HCT116 (cell line): ENCODE results near the gene MINK1. TPM values are rescaled to one million over a fixed set of nuclear protein-coding genes. Genes with fewer than 3 reads are reported as not detected.

Experiments used
- ATAC-seq: fragments of 200-7000 bp; cut with Tn5 transposase; 2 replicates; pipeline ENCODE4 v1.9.1; 2020; ENCODE audit warnings: mild to moderate bottlenecking, moderate library complexity
- BruUV-seq: library from RNA; stranded (reverse); fragments of 400-500 nt; replicated peaks from 2 replicates; lab custom pipeline; 2021; lab: Mats Ljungman, UMichigan
- CTCF ChIA-PET: fragments of 300-600 bp; sonication (Branson Sonifier 250); formaldehyde crosslinking; loops from one replicate; lab custom pipeline; 2021; ENCODE audit warnings: antibody characterized with exemption; lab: Charles Lee
- POLR2A ChIA-PET: fragments of 300-600, 350-600 bp; sonication (Branson Sonifier 250); formaldehyde crosslinking; loops from one replicate; lab custom pipeline; 2021; ENCODE audit warnings: antibody characterized with exemption; lab: Charles Lee
- RAD21 ChIA-PET, 2 experiments: fragments of 300-600 bp; sonication (Branson Sonifier 250); formaldehyde crosslinking; loops; one replicate each; lab custom pipeline; 2023; ENCODE audit warnings: low total read pairs in 2 of 2; ENCODE audit not compliant: uncharacterized antibody in 2 of 2, unreplicated experiment in 2 of 2, low non-redundant PET in 1 of 2; lab: Charles Lee
- DNase-seq: peaks from one replicate; pipeline ENCODE4 v3.0.0-alpha.2; 2010; ENCODE audit warnings: low read depth, low spot score
- H2AFZ ChIP-seq: fragments of 200-600 bp; shearing (Covaris generic), sonication (generic); 2 replicates; pipeline ENCODE4 v1.6.1; 2017; ENCODE audit warnings: low read depth, mixed run types, mixed read lengths, antibody characterized with exemption, low read length; ENCODE audit not compliant: poor library complexity, severe bottlenecking
- H3K27ac ChIP-seq: 2 replicates; pipeline ENCODE4 v1.5.1; 2012; ENCODE audit warnings: low read depth, low read length
- H3K27me3 ChIP-seq: fragments of 200-600 bp; sonication (generic); 2 replicates; pipeline ENCODE4 v1.6.1; 2016; ENCODE audit warnings: mixed run types, low read length, mixed read lengths; ENCODE audit not compliant: insufficient read depth
- H3K36me3 ChIP-seq, 2 experiments: fragments of 200-500 bp in 1 of 2; fragments of 200-600 bp in 1 of 2; sonication (Bioruptor generic) in 1 of 2; sonication (generic) in 1 of 2; 2 replicates each; pipeline versions ENCODE4 v1.5.1 to v1.6.1; 2014 to 2016; ENCODE audit warnings: low read length in 2 of 2, inconsistent platforms in 1 of 2, mixed read lengths in 1 of 2, mixed run types in 1 of 2; ENCODE audit not compliant: insufficient read depth in 2 of 2, control insufficient read depth in 1 of 2
- H3K4me1 ChIP-seq, 2 experiments: fragments of 200-600 bp in 1 of 2; sonication (generic) in 1 of 2; 2 replicates each; pipeline versions ENCODE4 v1.5.1 to v1.6.1; 2012 to 2017; ENCODE audit warnings: low read length in 2 of 2, inconsistent platforms in 1 of 2, mild to moderate bottlenecking in 1 of 2, mixed read lengths in 1 of 2, mixed run types in 1 of 2, moderate library complexity in 1 of 2; ENCODE audit not compliant: insufficient read depth in 2 of 2, control insufficient read depth in 1 of 2
- H3K4me2 ChIP-seq: fragments of 200-600 bp; sonication (generic); 2 replicates; pipeline ENCODE4 v1.6.1; 2017; ENCODE audit warnings: mixed run types, low read length, mixed read lengths
- H3K4me3 ChIP-seq, 2 experiments: fragments of 200-600 bp in 1 of 2; sonication (generic) in 1 of 2; replicated peaks in 1 of 2; 2 replicates each; pipeline ENCODE4 v1.5.1; 2011 to 2016; ENCODE audit warnings: low read length in 2 of 2, control low read depth in 1 of 2, low read depth in 1 of 2, mild to moderate bottlenecking in 1 of 2, mixed read lengths in 1 of 2, mixed run types in 1 of 2
- H3K79me2 ChIP-seq: fragments of 200-600 bp; sonication (generic); 2 replicates; pipeline ENCODE4 v1.6.1; 2017; ENCODE audit warnings: mild to moderate bottlenecking, mixed run types, low read length, moderate library complexity, mixed read lengths; ENCODE audit not compliant: insufficient read depth
- H3K9ac ChIP-seq: fragments of 200-600 bp; sonication (generic); 2 replicates; pipeline ENCODE4 v1.6.1; 2016; ENCODE audit warnings: low read length, mixed read lengths
- H3K9me2 ChIP-seq: fragments of 200-600 bp; sonication (generic), shearing (Covaris generic); 2 replicates; pipeline ENCODE4 v1.6.1; 2017; ENCODE audit warnings: mixed run types, mild to moderate bottlenecking, moderate library complexity; ENCODE audit not compliant: insufficient read depth
- H3K9me3 ChIP-seq, 2 experiments: fragments of 200-500 bp in 1 of 2; fragments of 200-600 bp in 1 of 2; sonication (Bioruptor generic) in 1 of 2; sonication (generic) in 1 of 2; 2 replicates each; pipeline ENCODE4 v1.6.1; 2014 to 2017; ENCODE audit warnings: low read length in 2 of 2, mixed read lengths in 2 of 2, inconsistent platforms in 1 of 2, low read depth in 1 of 2, mild to moderate bottlenecking in 1 of 2, mixed run types in 1 of 2, moderate library complexity in 1 of 2; ENCODE audit not compliant: control insufficient read depth in 1 of 2, insufficient read depth in 1 of 2
- H4K20me1 ChIP-seq: fragments of 200-600 bp; sonication (generic), shearing (Covaris generic); 2 replicates; pipeline ENCODE4 v1.6.1; 2017; ENCODE audit warnings: mixed run types, mild to moderate bottlenecking, moderate library complexity; ENCODE audit not compliant: insufficient read depth
- CBX3 ChIP-seq: IDR thresholded peaks from 2 replicates; pipeline ENCODE4 v1.6.1; 2012; ENCODE audit warnings: low read depth
- CEBPB ChIP-seq: IDR thresholded peaks from 2 replicates; pipeline ENCODE4 v1.6.1; 2012; ENCODE audit warnings: low read depth
- EGR1 ChIP-seq: IDR thresholded peaks from 2 replicates; pipeline ENCODE4 v1.6.1; 2012; ENCODE audit warnings: low read depth
- ELF1 ChIP-seq: IDR thresholded peaks from 2 replicates; pipeline ENCODE4 v1.6.1; 2012; ENCODE audit warnings: low read depth, borderline replicate concordance
- EZH2 ChIP-seq: fragments of 200-600 bp; sonication (generic); IDR thresholded peaks from 2 replicates; pipeline ENCODE4 v1.6.1; 2017; ENCODE audit warnings: antibody characterized with exemption, mixed run types
- FOSL1 ChIP-seq: IDR thresholded peaks from 2 replicates; pipeline ENCODE4 v1.6.1; 2012; ENCODE audit warnings: low read depth
- POLR2A ChIP-seq: IDR thresholded peaks from 2 replicates; pipeline ENCODE4 v1.7.0; 2011; ENCODE audit warnings: borderline replicate concordance; ENCODE audit not compliant: insufficient read depth, insufficient read length; ENCODE audit errors: extremely low read depth
- RAD21 ChIP-seq: IDR thresholded peaks from 2 replicates; pipeline ENCODE4 v1.6.1; 2012; ENCODE audit warnings: low read depth, mild to moderate bottlenecking
- SRF ChIP-seq: IDR thresholded peaks from 2 replicates; pipeline ENCODE4 v1.6.1; 2012; ENCODE audit warnings: low read depth
- TCF7L2 ChIP-seq: IDR thresholded peaks from 2 replicates; pipeline ENCODE4 v1.7.0; 2011; ENCODE audit warnings: borderline replicate concordance, inconsistent platforms; ENCODE audit not compliant: insufficient read depth, insufficient read length; ENCODE audit errors: extremely low read depth
- ZFX ChIP-seq: fragments of 450-650 bp; IDR thresholded peaks from 2 replicates; pipeline ENCODE4 v1.6.1; 2017
- intact Hi-C: fragments of 100-400 bp; cut with micrococcal nuclease; formaldehyde crosslinking; loops from 2 replicates; pipeline ENCODE4 v1.10.0; 2022
- total RNA-seq: library from RNA; stranded (reverse); gene quantifications from one replicate; pipeline ENCODE4 v1.2.1, GENCODE V29; 2021; ENCODE audit not compliant: unreplicated experiment
- TF ChIP-seq, protein P1 (sequence below): IDR thresholded peaks from 2 replicates; pipeline ENCODE4 v1.6.1; 2012; ENCODE audit warnings: low read depth
- TF ChIP-seq, protein P2 (sequence below): IDR thresholded peaks from 2 replicates; pipeline ENCODE4 v1.6.1; 2012

MINK1 gene
- total RNA-seq, 1 experiment from 2014 or later = 85.2 TPM

DNA sequence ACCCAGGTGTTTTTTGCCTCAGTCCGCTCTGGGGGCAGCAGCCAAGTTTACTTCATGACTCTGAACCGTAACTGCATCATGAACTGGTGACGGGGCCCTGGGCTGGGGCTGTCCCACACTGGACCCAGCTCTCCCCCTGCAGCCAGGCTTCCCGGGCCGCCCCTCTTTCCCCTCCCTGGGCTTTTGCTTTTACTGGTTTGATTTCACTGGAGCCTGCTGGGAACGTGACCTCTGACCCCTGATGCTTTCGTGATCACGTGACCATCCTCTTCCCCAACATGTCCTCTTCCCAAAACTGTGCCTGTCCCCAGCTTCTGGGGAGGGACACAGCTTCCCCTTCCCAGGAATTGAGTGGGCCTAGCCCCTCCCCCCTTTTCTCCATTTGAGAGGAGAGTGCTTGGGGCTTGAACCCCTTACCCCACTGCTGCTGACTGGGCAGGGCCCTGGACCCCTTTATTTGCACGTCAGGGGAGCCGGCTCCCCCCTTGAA, 64.1 kb downstream of the MINK1 start:
- no peak overlapping the region for H2AFZ ChIP-seq
- no peaks in the 10 kb centered on the region for H3K4me1 ChIP-seq
- H3K4me3 ChIP-seq = no peak overlapping the region
- no peak overlapping the region for H3K4me2 ChIP-seq
- no peaks in the 10 kb centered on the region for H3K9me3 ChIP-seq
- peaks cover 11 to 30% of the 10 kb centered on the region in 2 experiments; a peak in 3 of 4 replicates for H3K36me3 ChIP-seq
- ChIA-PET RAD21 (no interaction called here), CTCF (no interaction called here), POLR2A (no interaction called here)
- no peak for ATAC-seq
- no peaks in the 10 kb centered on the region for H4K20me1 ChIP-seq
- no peaks in the 10 kb centered on the region for H3K79me2 ChIP-seq
- intact Hi-C loops = no loop called here
- no peak overlapping the region for H3K27ac ChIP-seq
- no peaks in the 10 kb centered on the region for H3K9me2 ChIP-seq
- no peak for DNase-seq
- TF ChIP-seq CBX3 (no peak), ELF1 (no peak), EZH2 (no peak), CEBPB (no peak), EGR1 (no peak), TCF7L2 (no peak), RAD21 (no peak), FOSL1 (no peak), ZFX (no peak), SRF (no peak), POLR2A (no peak)
- TF ChIP-seq, protein P1, sequence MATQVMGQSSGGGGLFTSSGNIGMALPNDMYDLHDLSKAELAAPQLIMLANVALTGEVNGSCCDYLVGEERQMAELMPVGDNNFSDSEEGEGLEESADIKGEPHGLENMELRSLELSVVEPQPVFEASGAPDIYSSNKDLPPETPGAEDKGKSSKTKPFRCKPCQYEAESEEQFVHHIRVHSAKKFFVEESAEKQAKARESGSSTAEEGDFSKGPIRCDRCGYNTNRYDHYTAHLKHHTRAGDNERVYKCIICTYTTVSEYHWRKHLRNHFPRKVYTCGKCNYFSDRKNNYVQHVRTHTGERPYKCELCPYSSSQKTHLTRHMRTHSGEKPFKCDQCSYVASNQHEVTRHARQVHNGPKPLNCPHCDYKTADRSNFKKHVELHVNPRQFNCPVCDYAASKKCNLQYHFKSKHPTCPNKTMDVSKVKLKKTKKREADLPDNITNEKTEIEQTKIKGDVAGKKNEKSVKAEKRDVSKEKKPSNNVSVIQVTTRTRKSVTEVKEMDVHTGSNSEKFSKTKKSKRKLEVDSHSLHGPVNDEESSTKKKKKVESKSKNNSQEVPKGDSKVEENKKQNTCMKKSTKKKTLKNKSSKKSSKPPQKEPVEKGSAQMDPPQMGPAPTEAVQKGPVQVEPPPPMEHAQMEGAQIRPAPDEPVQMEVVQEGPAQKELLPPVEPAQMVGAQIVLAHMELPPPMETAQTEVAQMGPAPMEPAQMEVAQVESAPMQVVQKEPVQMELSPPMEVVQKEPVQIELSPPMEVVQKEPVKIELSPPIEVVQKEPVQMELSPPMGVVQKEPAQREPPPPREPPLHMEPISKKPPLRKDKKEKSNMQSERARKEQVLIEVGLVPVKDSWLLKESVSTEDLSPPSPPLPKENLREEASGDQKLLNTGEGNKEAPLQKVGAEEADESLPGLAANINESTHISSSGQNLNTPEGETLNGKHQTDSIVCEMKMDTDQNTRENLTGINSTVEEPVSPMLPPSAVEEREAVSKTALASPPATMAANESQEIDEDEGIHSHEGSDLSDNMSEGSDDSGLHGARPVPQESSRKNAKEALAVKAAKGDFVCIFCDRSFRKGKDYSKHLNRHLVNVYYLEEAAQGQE = no peak
- TF ChIP-seq, protein P2, sequence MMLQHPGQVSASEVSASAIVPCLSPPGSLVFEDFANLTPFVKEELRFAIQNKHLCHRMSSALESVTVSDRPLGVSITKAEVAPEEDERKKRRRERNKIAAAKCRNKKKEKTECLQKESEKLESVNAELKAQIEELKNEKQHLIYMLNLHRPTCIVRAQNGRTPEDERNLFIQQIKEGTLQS = no peak
- BruUV-seq = no TSS peak
- H3K27me3 ChIP-seq = no peaks in the 10 kb centered on the region
- H3K9ac ChIP-seq = no peak overlapping the region
